SH-SY5Y (cell line): ENCODE results near the gene PHKA2.

Experiments used
- GATA2 ChIP-seq: IDR thresholded peaks from 2 replicates; pipeline ENCODE4 v1.6.1; 2011; ENCODE audit warnings: mild to moderate bottlenecking, low read depth, low read length
- GATA3 ChIP-seq: IDR thresholded peaks from 2 replicates; pipeline ENCODE4 v1.6.1; 2011; ENCODE audit warnings: low read depth, mild to moderate bottlenecking, low read length, moderate library complexity

The PHKA2 gene

DNA sequence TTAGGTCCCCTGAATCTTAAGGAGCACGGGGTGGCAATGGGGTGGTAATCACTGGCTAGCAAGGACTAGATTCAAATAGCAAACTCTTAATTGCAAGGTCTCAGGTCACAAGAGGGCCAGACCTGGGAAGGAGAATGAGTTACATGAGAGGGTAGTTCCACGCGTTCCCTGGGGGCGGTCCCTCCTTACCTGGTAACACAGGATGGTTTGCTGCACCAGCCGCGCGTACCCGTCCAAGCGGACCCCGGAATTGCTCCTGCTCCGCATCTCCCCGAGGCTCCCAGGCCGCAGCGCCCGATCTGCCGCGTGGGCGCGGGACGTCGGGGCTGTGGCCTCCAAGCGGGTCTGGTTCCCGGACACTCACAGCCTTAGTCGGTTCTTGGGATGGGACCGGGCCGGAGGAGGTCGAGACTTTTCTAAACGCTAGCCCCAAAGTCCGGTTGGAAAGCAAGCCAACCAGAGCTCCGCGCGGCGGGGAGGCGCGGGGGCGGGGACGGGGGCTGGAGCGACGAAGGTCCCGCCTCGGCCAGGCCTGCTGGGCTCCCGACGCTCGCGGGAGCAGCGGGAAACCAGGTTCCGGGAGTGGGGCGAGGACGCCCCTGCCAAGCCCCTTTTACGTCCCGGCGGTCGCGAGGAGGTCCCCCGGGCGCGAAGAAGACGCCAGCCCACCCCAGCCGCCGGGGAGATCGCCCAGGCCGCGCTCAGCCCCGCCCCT lies at the start of gene PHKA2:
PHKA2 (minus strand) TSS at position 449 of the 715 bp plus-strand sequence; CDS start at position 267, 182 bp downstream.
- TF ChIP-seq GATA3, result no peak
- no peak for TF ChIP-seq GATA2

- no peak for TF ChIP-seq GATA2
- TF ChIP-seq GATA3, result no peak
Observed at GRCh38 chrX:19030805-19031204, 46.9 kb upstream of the PHKA2 start.

- TF ChIP-seq GATA3, result no peak
- no peak for TF ChIP-seq GATA2
Observed at GRCh38 chrX:19028560-19028959, 44.6 kb upstream of the PHKA2 start.

GRCh38 chrX:19024366-19024765 lies 40.5 kb upstream of the PHKA2 start:
- TF ChIP-seq GATA2 (no peak), GATA3 (no peak)

DNA sequence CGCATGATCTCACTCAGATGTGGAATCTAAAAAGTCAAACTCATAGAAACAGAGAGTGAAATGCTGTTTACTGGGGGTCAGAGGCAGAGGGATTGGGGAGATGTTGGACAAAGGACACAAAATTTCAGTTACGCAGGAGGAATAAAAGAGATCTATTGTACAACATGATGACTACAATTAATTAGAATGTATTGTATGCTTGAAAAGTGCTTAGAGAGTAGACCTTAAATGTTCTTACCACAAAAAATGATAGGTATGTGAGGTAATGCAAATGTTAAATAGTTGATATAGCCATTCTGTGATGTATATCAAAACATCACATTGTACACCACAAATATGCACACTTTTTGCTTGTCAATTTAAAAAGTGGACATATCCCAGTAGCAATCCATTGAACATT lies 36.1 kb upstream of the PHKA2 start:
- TF ChIP-seq GATA2 (no peak), GATA3 (no peak)

GRCh38 chrX:19017271-19017670 lies 33.4 kb upstream of the PHKA2 start:
- TF ChIP-seq GATA3 (no peak), GATA2 (no peak)

DNA sequence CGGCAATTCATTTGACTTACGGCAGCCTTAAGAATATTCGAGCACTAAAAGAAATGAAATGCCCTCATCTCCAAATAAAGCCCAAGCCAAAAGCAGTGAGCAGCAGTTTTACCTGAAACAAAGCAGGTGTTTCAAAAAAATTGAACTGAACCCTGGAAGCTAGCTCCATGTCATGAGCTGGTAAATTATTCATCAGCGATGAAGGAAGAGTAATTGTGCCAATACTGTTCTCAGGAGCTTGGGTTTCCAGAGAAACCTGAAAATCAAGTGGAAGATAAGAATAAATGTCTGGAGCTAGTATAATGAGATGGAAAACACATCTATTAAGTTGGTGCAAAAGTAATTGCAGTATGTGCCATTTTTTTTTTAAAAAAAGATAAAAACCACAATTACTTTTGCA lies 24.0 kb upstream of the PHKA2 start:
- TF ChIP-seq GATA2 (no peak), GATA3 (no peak)

DNA sequence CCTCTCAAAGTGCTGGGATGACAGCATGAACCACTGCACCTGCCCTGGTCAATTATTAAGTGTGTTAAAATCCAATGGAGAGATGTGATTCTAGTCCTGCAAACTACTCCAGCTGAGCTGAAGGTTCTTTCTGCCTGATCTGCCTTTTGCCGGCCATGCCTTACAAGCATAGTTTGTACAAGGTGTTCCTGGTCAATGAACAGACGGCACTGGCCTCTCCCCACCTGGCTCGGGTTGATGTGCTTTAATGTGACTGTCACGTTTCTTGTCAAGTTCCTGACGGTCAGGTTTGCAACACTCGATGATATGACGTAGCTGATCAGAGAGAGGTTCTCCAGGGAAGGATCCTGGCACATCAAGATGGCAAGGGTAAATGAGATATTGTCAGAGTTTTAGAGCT lies 23.1 kb upstream of the PHKA2 start:
- TF ChIP-seq GATA2 (no peak), GATA3 (no peak)

DNA sequence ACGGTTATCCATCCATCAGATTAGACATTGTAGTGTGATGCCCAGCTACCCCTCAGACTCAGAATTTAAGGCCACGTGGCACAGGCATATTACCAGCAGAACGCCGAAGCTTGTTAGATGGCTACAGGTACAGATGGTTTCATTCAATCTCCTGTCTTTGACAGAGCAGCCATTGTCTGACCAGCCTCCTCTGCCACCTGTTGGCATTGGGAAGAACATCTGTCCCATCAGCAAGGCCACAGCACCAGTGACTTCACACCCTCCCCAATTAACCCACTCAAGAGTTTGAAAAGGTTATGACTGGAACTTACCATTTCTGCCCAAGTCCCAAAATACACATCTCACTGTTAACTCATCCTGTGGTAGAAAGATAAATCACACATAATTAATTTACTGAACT lies 22.0 kb upstream of the PHKA2 start:
- no peak for TF ChIP-seq GATA3
- no peak for TF ChIP-seq GATA2

GRCh38 chrX:19003756-19004155 lies 19.8 kb upstream of the PHKA2 start:
- TF ChIP-seq GATA2 (no peak), GATA3 (no peak)

DNA sequence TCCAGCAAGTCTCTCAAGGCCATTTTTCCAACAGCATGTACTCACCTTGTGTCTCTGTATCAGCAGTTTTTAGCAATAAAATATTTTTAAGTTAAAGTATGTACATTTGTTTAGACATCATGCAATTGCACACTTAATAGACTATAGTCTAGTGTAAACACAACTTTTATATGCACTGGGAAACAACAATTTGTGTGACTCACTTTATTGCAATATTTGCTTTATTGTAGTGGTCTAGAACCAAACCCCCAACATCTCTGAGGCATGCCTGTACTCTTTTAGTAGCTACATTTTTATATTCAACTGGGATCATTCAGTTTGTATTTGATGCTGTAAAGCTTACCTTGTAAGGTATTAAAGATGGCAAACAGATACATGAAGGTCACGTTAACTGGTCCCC lies 14.7 kb upstream of the PHKA2 start:
- TF ChIP-seq GATA2 (no peak), GATA3 (no peak)

DNA sequence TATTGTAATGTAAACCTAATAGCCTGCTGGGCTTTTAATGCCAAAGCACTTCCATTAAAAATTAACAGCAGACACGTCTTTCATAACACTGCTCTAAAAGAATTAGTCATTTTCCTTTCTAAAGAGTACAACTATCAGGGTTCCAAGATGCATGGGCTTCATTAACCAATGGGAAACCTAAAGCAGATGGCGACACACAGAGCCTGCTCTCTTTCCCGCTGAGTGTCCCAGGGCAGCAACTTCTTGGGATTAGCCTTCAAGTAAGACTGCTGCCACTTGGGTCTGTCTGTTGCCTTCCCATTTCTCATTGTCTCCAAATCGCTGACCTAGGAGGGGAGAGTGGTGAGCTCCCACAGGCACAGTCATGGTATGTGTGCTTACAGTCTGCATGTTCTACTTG lies 14.0 kb upstream of the PHKA2 start:
- TF ChIP-seq GATA2, result no peak
- no peak for TF ChIP-seq GATA3

DNA sequence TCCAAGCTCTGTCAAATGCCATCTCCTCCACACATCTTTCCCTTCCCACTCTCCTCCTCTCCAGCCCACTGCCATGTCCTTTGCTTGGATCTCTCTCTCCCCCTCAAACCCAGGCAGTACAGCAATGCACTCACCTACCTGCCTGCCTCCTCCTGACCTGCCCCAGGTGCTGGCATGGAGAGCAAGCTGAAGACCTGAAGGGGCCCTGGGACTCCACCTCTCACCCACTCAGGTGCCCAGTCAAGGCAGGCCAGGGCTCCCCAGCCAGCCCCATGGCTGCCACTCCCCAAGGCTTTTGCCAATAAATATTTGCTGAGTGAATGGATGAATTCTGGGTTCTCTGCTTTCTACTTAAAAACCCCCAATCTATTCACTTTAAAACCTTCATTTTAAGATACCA lies 12.6 kb upstream of the PHKA2 start:
- TF ChIP-seq GATA2, result no peak
- no peak for TF ChIP-seq GATA3

DNA sequence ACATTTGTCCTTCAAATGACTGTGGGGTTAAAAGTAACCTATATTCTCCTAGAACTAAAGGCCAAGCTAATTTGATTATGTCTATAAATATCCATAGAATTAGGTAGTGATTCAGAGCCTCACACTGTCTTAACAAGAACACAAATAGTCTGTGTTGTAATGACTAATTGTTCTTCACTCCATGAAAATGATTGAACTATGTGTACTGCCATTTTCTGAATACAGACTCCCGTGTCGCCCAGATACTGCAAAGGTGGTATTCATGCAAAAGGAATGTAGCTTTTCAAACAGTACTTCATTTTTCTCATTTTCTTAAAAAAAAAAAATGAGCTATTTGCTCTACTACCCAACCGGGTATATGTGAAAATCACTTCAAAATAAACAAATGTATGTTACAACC lies 11.3 kb upstream of the PHKA2 start:
- TF ChIP-seq GATA2 (no peak), GATA3 (no peak)

GRCh38 chrX:18994713-18995112 lies 10.8 kb upstream of the PHKA2 start:
- TF ChIP-seq GATA3 (no peak), GATA2 (no peak)

- TF ChIP-seq GATA2 (no peak), GATA3 (no peak)
Observed at GRCh38 chrX:18992829-18993228, 8.9 kb upstream of the PHKA2 start.

DNA sequence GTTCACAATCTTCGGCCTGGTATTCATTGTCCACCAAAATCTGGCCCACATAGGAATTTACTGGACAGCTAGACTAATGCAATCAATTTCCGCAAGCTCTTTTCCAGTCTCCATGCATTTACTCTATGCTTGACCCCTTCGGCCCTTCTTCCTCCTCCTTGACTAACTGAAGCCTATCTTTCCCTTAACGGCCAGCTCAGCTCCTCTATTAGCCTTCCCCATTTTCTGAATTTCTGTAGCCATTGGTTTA lies 1.2 kb upstream of the PHKA2 start:
- TF ChIP-seq GATA2 (no peak), GATA3 (no peak)

DNA sequence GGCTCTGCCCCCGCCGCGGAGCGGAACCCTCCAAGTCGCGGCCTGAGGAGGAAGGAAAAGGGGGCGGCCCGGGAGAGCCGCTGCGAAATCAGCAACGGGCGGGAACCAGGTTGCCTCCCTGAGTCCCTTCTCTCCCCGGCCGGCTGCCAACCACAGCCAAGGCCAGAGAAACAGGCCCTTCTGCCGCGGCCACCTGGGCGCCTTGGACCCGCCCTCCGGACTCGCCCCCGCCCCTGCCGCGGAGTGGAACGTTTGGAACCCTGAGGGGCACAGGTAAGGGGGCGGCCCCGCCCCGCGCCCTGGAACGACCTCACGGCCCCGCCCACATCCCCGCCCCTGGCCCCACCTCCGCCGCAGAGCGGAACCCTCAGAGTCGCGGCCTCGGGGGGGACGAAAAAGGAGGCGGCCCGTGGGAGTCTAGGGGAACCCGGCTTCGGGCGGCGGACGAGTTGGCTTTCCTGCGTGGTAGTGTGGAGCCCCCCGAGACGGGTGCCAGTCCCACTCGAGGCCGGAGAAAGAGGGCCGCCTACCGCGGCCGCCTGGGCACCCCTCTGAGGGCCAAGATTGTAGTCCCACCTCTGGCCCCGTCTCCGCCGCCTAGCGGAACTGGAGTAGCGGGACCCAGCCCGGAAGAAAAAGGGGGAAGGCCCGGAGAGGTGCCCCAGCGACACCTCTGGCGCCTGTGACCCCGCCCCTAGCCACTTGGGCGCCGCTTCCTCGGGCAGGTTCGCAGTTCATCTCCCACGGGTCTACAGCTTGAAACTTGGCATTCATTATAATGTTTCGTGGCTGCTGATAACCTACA lies 669 bp upstream of the PHKA2 start:
- no peak for TF ChIP-seq GATA3
- no peak for TF ChIP-seq GATA2
